Astrocyte of the hippocampus (primary cell): ENCODE measurements around the gene CHAC1.

ENCODE experiments used
- DNase-seq: peaks from one replicate; pipeline ENCODE4 v3.0.0; 2011; ENCODE audit warnings: low read depth, low spot score

CHAC1 gene

GRCh38 chr15:40952901-40953712 is at the start of gene CHAC1:
CHAC1 (plus strand) TSS chr15:40953471; CDS start chr15:40953584, 113 bp downstream.
- peak; percentile 98 for DNase-seq

- DNase-seq: no peak
Measured at GRCh38 chr15:40904552-40905201, 48.6 kb upstream of the CHAC1 start.

- DNase-seq: peak; percentile 94
Measured at GRCh38 chr15:40906091-40906990, 46.9 kb upstream of the CHAC1 start.

GRCh38 chr15:40906991-40907802 is 46.1 kb upstream of the CHAC1 start:
- DNase-seq: peak; percentile 55

- no peak for DNase-seq
Measured at GRCh38 chr15:40908095-40908494, 45.2 kb upstream of the CHAC1 start.

GRCh38 chr15:40909662-40910630 is 43.3 kb upstream of the CHAC1 start:
- no peak for DNase-seq

- no peak for DNase-seq
Measured at GRCh38 chr15:40911141-40911540, 42.1 kb upstream of the CHAC1 start.

GRCh38 chr15:40911693-40912092 is 41.6 kb upstream of the CHAC1 start:
- no peak for DNase-seq

GRCh38 chr15:40912478-40912877 is 40.8 kb upstream of the CHAC1 start:
- no peak for DNase-seq

GRCh38 chr15:40914013-40914412 is 39.3 kb upstream of the CHAC1 start:
- no peak for DNase-seq

GRCh38 chr15:40914486-40914885 is 38.8 kb upstream of the CHAC1 start:
- no peak for DNase-seq

GRCh38 chr15:40915116-40915661 is 38.1 kb upstream of the CHAC1 start:
- no peak for DNase-seq

GRCh38 chr15:40915679-40916078 is 37.6 kb upstream of the CHAC1 start:
- no peak for DNase-seq

- DNase-seq: no peak
Measured at GRCh38 chr15:40917585-40917984, 35.7 kb upstream of the CHAC1 start.

GRCh38 chr15:40918146-40918798 is 35.0 kb upstream of the CHAC1 start:
- DNase-seq: no peak

GRCh38 chr15:40918799-40919392 is 34.4 kb upstream of the CHAC1 start:
- peak; percentile 52 for DNase-seq

- DNase-seq: no peak
Measured at GRCh38 chr15:40921949-40922607, 31.2 kb upstream of the CHAC1 start.

GRCh38 chr15:40922608-40923005 is 30.7 kb upstream of the CHAC1 start:
- no peak for DNase-seq
